K562 (cell line): Measurements from ENCODE around the gene MAMDC4. TPM values are rescaled to one million over a fixed set of nuclear protein-coding genes. Genes with fewer than 3 reads are reported as not detected.

Experiments
- CBX1 ChIP-seq: sonication (generic); IDR thresholded peaks from 2 replicates; pipeline ENCODE4 v1.6.1; 2016; ENCODE audit warnings: antibody characterized with exemption, low read depth, mild to moderate bottlenecking
- CBX2 ChIP-seq: fragments of 200-600 bp; sonication (generic); IDR thresholded peaks from one replicate; pipeline ENCODE4 v1.6.1; 2012; ENCODE audit warnings: mild to moderate bottlenecking, low read length, inconsistent platforms; ENCODE audit not compliant: insufficient read depth, poor library complexity, severe bottlenecking
- CCNT2 ChIP-seq: IDR thresholded peaks from 2 replicates; pipeline ENCODE4 v1.6.1; 2011; ENCODE audit warnings: borderline replicate concordance, low read depth, mild to moderate bottlenecking, moderate library complexity, mixed read lengths, low read length; ENCODE audit not compliant: insufficient read length; ENCODE audit errors: extremely low read depth
- EZH2 ChIP-seq: IDR thresholded peaks from 2 replicates; pipeline ENCODE4 v1.6.1; 2012; ENCODE audit warnings: low read depth, mild to moderate bottlenecking, inconsistent platforms, low read length, borderline replicate concordance
- FOXJ3 ChIP-seq: sonication (generic); formaldehyde crosslinking; IDR thresholded peaks from 2 replicates; pipeline ENCODE4 v1.4.0; 2020; ENCODE audit warnings: mild to moderate bottlenecking, missing genetic modification reagents
- GABPA ChIP-seq: fragments of 200-800 bp; sonication (Bioruptor generic); conservative IDR thresholded peaks from 2 replicates; pipeline ENCODE4 v1.6.1; 2016; ENCODE audit warnings: low read depth, missing genetic modification characterization, missing compliant biosample characterization
- HDAC1 ChIP-seq, 2 experiments: fragments of 450-650 bp; IDR thresholded peaks; 2 replicates each; pipeline ENCODE4 v1.6.1; 2016 to 2017; ENCODE audit warnings: inconsistent platforms in 1 of 2, mild to moderate bottlenecking in 1 of 2, moderate library complexity in 1 of 2
- KLF13 ChIP-seq: fragments of 450-650 bp; IDR thresholded peaks from 2 replicates; pipeline ENCODE4 v1.6.1; 2016; ENCODE audit warnings: missing genetic modification characterization, low read depth, mild to moderate bottlenecking, missing compliant biosample characterization, moderate library complexity, borderline replicate concordance
- MXI1 ChIP-seq: IDR thresholded peaks from 2 replicates; pipeline ENCODE4 v1.6.1; 2011; ENCODE audit warnings: low read depth, mild to moderate bottlenecking, improper control_type of control experiment, low read length
- NR1H2 ChIP-seq: sonication (generic); formaldehyde crosslinking; IDR thresholded peaks from 2 replicates; pipeline ENCODE4 v1.4.0; 2020; ENCODE audit warnings: mild to moderate bottlenecking, missing genetic modification reagents
- PURB ChIP-seq: sonication (generic); formaldehyde crosslinking; IDR thresholded peaks from 2 replicates; pipeline ENCODE4 v1.9.0; 2021; ENCODE audit warnings: low read depth, mild to moderate bottlenecking, missing genetic modification reagents
- RB1 ChIP-seq: fragments of 450-650 bp; IDR thresholded peaks from 2 replicates; pipeline ENCODE4 v1.6.1; 2017; ENCODE audit warnings: low read depth, mild to moderate bottlenecking
- RHOXF2B ChIP-seq: fragments of 250-450 bp; sonication (Bioruptor Pico); conservative IDR thresholded peaks from 2 replicates; pipeline ENCODE4 v1.5.1; 2021
- SAP30 ChIP-seq: fragments of 200-600 bp; sonication (generic); IDR thresholded peaks from 2 replicates; pipeline ENCODE4 v1.6.1; 2012; ENCODE audit warnings: borderline replicate concordance, low read depth, mild to moderate bottlenecking, moderate library complexity, low read length, control low read depth, inconsistent platforms; ENCODE audit not compliant: insufficient read depth, poor library complexity, severe bottlenecking
- TFAP4 ChIP-seq: sonication (generic); formaldehyde crosslinking; IDR thresholded peaks from 2 replicates; pipeline ENCODE4 v1.8.0; 2022; ENCODE audit warnings: missing genetic modification reagents, mild to moderate bottlenecking, moderate library complexity, borderline replicate concordance
- THAP12 ChIP-seq: fragments of 250-450 bp; sonication (Bioruptor Pico); IDR thresholded peaks from 2 replicates; pipeline ENCODE4 v1.9.0; 2021; ENCODE audit warnings: mild to moderate bottlenecking, inconsistent platforms
- ZBTB11 ChIP-seq, 3 experiments: fragments of 200-800 bp in 1 of 3; fragments of 250-450 bp in 1 of 3; fragments of 450-650 bp in 1 of 3; sonication (Bioruptor Pico) in 1 of 3; sonication (Bioruptor generic) in 1 of 3; formaldehyde crosslinking in 1 of 3; IDR thresholded peaks; 2 replicates each; pipeline versions ENCODE4 v1.6.1 to v1.8.0; 2016 to 2022; ENCODE audit warnings: mild to moderate bottlenecking in 2 of 3, missing genetic modification characterization in 2 of 3, missing compliant biosample characterization in 1 of 3, moderate library complexity in 1 of 3
- ZNF717 ChIP-seq: fragments of 250-450 bp; sonication (Bioruptor Pico); IDR thresholded peaks from 2 replicates; pipeline ENCODE4 v1.5.0; 2021
- ZNF75A ChIP-seq: fragments of 450-650 bp; formaldehyde crosslinking; IDR thresholded peaks from 2 replicates; pipeline ENCODE4 v1.4.0; 2020; ENCODE audit warnings: mild to moderate bottlenecking
- polyA plus RNA-seq, 8 experiments: library from polyadenylated mRNA; depleted of rRNA in 4 of 8; stranded (reverse) in 5 of 8; unstranded in 3 of 8; fragments of >200 nt; fragmentation: Nextera tagmentation in 2 of 8; fragmentation: Illumina TruSeq in 1 of 8; extraction: Ambion mirVana in 2 of 8; extraction: Trizol in 1 of 8; gene quantifications; 2 replicates each; pipeline versions ENCODE4 v1.2.1 to v1.2.3, GENCODE V29; 2011 to 2014; ENCODE audit warnings: inconsistent platforms in 1 of 8, missing spikeins in 1 of 8
- total RNA-seq, 7 experiments: library from RNA; depleted of rRNA in 6 of 7; stranded (reverse); fragments of >200 nt in 6 of 7; fragmentation: Illumina TruSeq in 2 of 7; extraction: Trizol in 2 of 7; gene quantifications; 2 replicates each; pipeline versions ENCODE4 v1.2.1 to v1.2.3, GENCODE V29; 2011 to 2021; ENCODE audit warnings: low replicate concordance in 1 of 7

The MAMDC4 gene
- total and polyA plus RNA-seq, 9 of the 15 experiments (the other 6 are each of a cell fraction or from before 2014, with no cell fraction given), result 0.03 to 10.8 (median 1.5) TPM

GRCh38 chr9:136886610-136887597, 34.8 kb downstream of the MAMDC4 start (continued):
- peak in 1 of 3 experiments; percentile 27; a peak in 1 of 6 replicates for TF ChIP-seq ZBTB11 (CRISPR knock-in tag; IDR thresholded peaks at IDR 0.05)
- no peak for TF ChIP-seq NR1H2 (CRISPR knock-in tag)
- peak; percentile 72 for TF ChIP-seq RB1
- peak; percentile 35; the same call in 1 of the 2 replicates for TF ChIP-seq CBX1
- TF ChIP-seq KLF13 (tag), result 0 out of 2 replicates have a peak, but pooled peaks have one; percentile 18
- 0 out of 2 replicates have a peak, but pooled peaks have one; percentile 33 for TF ChIP-seq ZNF717 (CRISPR knock-in tag)
- TF ChIP-seq FOXJ3 (CRISPR knock-in tag), result no peak
- peak; percentile 29; the same call in 1 of the 2 replicates for TF ChIP-seq THAP12 (CRISPR knock-in tag)
- peak; percentile 74 for TF ChIP-seq GABPA
- no peak for TF ChIP-seq ZNF75A (CRISPR knock-in tag)
- TF ChIP-seq MXI1, result no peak
- peak in 1 of 2 experiments; percentile 48; a peak in 1 of 4 replicates for TF ChIP-seq HDAC1 (IDR thresholded peaks at IDR 0.05)
- no peak for TF ChIP-seq RHOXF2B (CRISPR knock-in tag)
- TF ChIP-seq PURB (CRISPR knock-in tag), result no peak
- peak; percentile 17 for TF ChIP-seq CCNT2
- no peak for TF ChIP-seq CBX2
- TF ChIP-seq TFAP4, result peak; percentile 35
- TF ChIP-seq SAP30, result peak; percentile 78
- no peak for TF ChIP-seq EZH2
